GM12801 (cell line): ENCODE measurements around the gene TRIM45.

Experiments used
- CTCF ChIP-seq: IDR thresholded peaks from one replicate; pipeline ENCODE4 v1.5.1; 2011; ENCODE audit warnings: control low read depth; ENCODE audit not compliant: insufficient read length; ENCODE audit errors: extremely low read depth

TRIM45 gene

GRCh38 chr1:117079737-117080136, 41.8 kb downstream of the TRIM45 start:
- TF ChIP-seq CTCF, result no peak

- TF ChIP-seq CTCF, result no peak
These were observed 44.3 kb downstream of the TRIM45 start for GRCh38 chr1:117077267-117077666.

- TF ChIP-seq CTCF, result no peak
These were observed 44.9 kb downstream of the TRIM45 start for GRCh38 chr1:117076648-117077047.

- TF ChIP-seq CTCF, result no peak
These were observed 51.4 kb downstream of the TRIM45 start for GRCh38 chr1:117070124-117070523.

- TF ChIP-seq CTCF, result no peak
These were observed 52.2 kb downstream of the TRIM45 start for GRCh38 chr1:117069220-117069844.

- no peak for TF ChIP-seq CTCF
These were observed 53.0 kb downstream of the TRIM45 start for GRCh38 chr1:117068580-117068979.

GRCh38 chr1:117067533-117068370, 53.8 kb downstream of the TRIM45 start:
- TF ChIP-seq CTCF, result no peak
